Measurements from ENCODE around the gene ZFX.

Gene ZFX

DNA sequence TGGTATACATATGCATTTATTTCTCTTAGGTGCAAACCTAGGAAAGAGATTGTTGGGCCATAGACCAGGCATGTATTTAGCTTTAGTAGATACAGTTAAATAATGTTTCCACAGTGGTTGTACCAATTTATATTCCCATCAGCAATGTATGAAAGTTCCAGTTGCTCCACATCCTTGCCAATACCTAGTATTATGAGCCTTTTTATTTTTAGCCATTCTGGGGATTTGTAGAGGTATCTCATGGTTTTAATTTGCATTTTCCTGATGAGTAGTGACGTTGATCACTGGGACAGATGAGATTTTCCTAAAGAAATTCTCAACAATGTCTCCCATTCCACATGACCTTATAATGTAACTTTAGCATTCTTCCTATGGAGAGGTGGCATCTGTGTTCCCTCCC is 107.5 kb downstream of the ZFX start:
- no peak overlapping the region for H3K4ac ChIP-seq (ENCODE audit: low read depth, low read length)
- H3K79me2 ChIP-seq (ENCODE audit: control insufficient read depth, insufficient read depth, low read length, poor library complexity): no peaks in the 10 kb centered on the region
- H3K9ac ChIP-seq (ENCODE audit: low read length): no peak overlapping the region
- no peaks in the 10 kb centered on the region for H3K27me3 ChIP-seq (ENCODE audit: insufficient read depth, low read length)
- no peak overlapping the region for H3K23ac ChIP-seq (ENCODE audit: low read length)
- H2BK5ac ChIP-seq (ENCODE audit: low read depth, low read length, poor library complexity): no peak overlapping the region
- no peak overlapping the region for H3K18ac ChIP-seq (ENCODE audit: low read length)
- H3K9me3 ChIP-seq (ENCODE audit: insufficient read depth, low read depth, low read length): no peaks in the 10 kb centered on the region
- H3K36me3 ChIP-seq (ENCODE audit: control insufficient read depth in 1 of 2, insufficient read depth in 2 of 2, low read length in 2 of 2): no peaks in the 10 kb centered on the region
- no peak overlapping the region for H3K4me2 ChIP-seq (ENCODE audit: low read length)
- H4K12ac ChIP-seq (ENCODE audit: low read depth, low read length): no peak overlapping the region
- H3K4me1 ChIP-seq (ENCODE audit: control insufficient read depth in 1 of 2, insufficient read depth in 2 of 2, low read length in 2 of 2): no peaks in the 10 kb centered on the region
- no peak overlapping the region for H2AFZ ChIP-seq (ENCODE audit: insufficient read depth, low read length, poor library complexity)
- no peak overlapping the region for H2BK120ac ChIP-seq (ENCODE audit: insufficient read depth, low read length, poor library complexity)
- no CpG with 5 or more reads among the region's 1 CpG for WGBS (ENCODE audit: extremely low coverage, insufficient coverage, insufficient read length)
- H3K4me3 ChIP-seq (ENCODE audit: low read depth, low read length): no peak overlapping the region
- H3K27ac ChIP-seq (ENCODE audit: low read depth, low read length): no peak overlapping the region
- no peak overlapping the region for H2AK5ac ChIP-seq (ENCODE audit: low read length)
- no peaks in the 10 kb centered on the region for H3K79me1 ChIP-seq (ENCODE audit: low read length)
- H4K8ac ChIP-seq (ENCODE audit: low read depth, low read length): no peak overlapping the region
- no peak overlapping the region for H3K14ac ChIP-seq (ENCODE audit: low read length)
- no peak for DNase-seq
- no peak overlapping the region for H2BK12ac ChIP-seq (ENCODE audit: low read length)
- no peak overlapping the region for H4K91ac ChIP-seq (ENCODE audit: low read depth, low read length)

DNA sequence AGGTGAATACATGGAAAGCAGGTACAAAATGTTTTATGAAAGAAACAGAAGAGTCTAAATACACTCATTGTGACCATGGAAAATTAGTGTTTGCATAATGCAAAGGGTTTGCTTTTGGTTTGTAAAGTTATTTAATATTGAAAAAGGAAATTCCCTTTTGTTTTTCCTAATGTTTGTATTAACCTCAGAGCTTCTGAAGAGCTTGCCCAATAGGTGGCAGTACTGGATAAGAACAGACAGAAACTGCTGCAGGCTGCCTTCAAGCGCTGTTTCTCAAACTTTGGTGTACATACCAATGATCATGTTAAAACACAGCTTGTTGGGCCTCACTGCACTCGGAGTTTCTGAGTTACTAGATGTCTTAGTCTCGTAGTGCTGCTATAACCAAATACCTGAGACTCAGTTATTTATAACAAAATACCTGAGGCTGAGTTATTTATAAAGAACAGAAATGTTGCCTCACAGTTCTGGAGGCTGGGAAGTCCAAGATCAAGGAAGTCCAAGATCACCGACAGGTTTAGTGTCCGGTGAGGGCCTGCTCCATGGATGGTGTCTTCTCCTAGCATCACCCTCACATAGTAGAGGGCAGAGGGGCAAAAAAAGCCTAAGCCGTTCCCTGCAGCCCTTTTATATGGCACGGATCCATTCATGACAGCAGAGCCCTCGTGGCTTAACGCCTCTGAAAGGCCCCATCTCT is 110.2 kb downstream of the ZFX start:
- no peak overlapping the region for H2BK5ac ChIP-seq (ENCODE audit: low read depth, low read length, poor library complexity)
- no peak overlapping the region for H2BK12ac ChIP-seq (ENCODE audit: low read length)
- no peaks in the 10 kb centered on the region for H3K79me2 ChIP-seq (ENCODE audit: control insufficient read depth, insufficient read depth, low read length, poor library complexity)
- no CpG with 5 or more reads among the region's 9 CpGs for WGBS (ENCODE audit: extremely low coverage, insufficient coverage, insufficient read length)
- no peak overlapping the region for H4K12ac ChIP-seq (ENCODE audit: low read depth, low read length)
- no peak overlapping the region for H3K18ac ChIP-seq (ENCODE audit: low read length)
- no peak overlapping the region for H3K27ac ChIP-seq (ENCODE audit: low read depth, low read length)
- no peak overlapping the region for H3K4me2 ChIP-seq (ENCODE audit: low read length)
- no peaks in the 10 kb centered on the region for H3K36me3 ChIP-seq (ENCODE audit: control insufficient read depth in 1 of 2, insufficient read depth in 2 of 2, low read length in 2 of 2)
- no peak overlapping the region for H2BK120ac ChIP-seq (ENCODE audit: insufficient read depth, low read length, poor library complexity)
- no peak overlapping the region for H3K4me3 ChIP-seq (ENCODE audit: low read depth, low read length)
- H3K9me3 ChIP-seq (ENCODE audit: insufficient read depth, low read depth, low read length): no peaks in the 10 kb centered on the region
- no peaks in the 10 kb centered on the region for H3K27me3 ChIP-seq (ENCODE audit: insufficient read depth, low read length)
- H2AK5ac ChIP-seq (ENCODE audit: low read length): no peak overlapping the region
- H3K9ac ChIP-seq (ENCODE audit: low read length): no peak overlapping the region
- no peak overlapping the region for H3K14ac ChIP-seq (ENCODE audit: low read length)
- H3K4ac ChIP-seq (ENCODE audit: low read depth, low read length): no peak overlapping the region
- H2AFZ ChIP-seq (ENCODE audit: insufficient read depth, low read length, poor library complexity): no peak overlapping the region
- no peak overlapping the region for H4K8ac ChIP-seq (ENCODE audit: low read depth, low read length)
- no peak overlapping the region for H4K91ac ChIP-seq (ENCODE audit: low read depth, low read length)
- DNase-seq: peak; percentile 27 to 69
- no peak overlapping the region for H3K23ac ChIP-seq (ENCODE audit: low read length)
- no peaks in the 10 kb centered on the region for H3K4me1 ChIP-seq (ENCODE audit: control insufficient read depth in 1 of 2, insufficient read depth in 2 of 2, low read length in 2 of 2)
- H3K79me1 ChIP-seq (ENCODE audit: low read length): no peaks in the 10 kb centered on the region

DNA sequence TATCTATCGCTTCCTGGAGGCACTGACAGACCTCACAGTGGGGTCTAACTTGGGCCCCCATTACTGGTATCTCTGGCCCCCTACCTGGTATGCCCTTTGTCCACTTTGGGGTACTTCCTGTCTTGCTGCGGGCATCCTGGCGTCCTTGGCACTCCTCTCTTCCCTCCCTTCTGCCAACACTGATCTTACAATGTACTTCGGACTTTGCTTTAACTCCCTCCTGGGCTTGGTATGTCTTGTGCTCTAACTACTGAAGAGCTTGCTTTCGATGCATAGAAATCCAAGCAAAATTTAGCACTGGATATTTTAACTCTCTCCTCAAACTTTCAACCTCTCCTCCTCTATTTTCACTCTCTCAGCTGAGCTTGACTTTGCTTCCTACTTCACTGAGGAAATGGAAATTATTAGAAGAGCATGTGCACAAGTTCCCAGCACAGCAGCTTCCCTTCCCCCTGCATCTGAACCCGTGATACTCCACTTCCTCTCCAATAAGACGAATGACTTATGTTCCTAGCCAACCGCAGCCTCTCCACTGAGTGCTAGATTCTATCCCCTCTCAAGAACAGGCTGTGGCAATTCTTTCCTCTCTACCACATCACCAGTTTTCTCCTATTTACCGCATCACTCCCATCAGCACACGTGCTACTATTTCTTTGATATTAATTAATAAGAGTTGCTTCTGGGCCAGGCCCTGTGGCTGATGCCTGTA is 111.5 kb downstream of the ZFX start:
- Histone ChIP-seq H3K4ac (ENCODE audit: low read depth, low read length) (no peak overlapping the region), H2BK120ac (ENCODE audit: insufficient read depth, low read length, poor library complexity) (no peak overlapping the region), H3K27ac (ENCODE audit: low read depth, low read length) (no peak overlapping the region), H3K9me3 (ENCODE audit: insufficient read depth, low read depth, low read length) (no peaks in the 10 kb centered on the region), H2AK5ac (ENCODE audit: low read length) (no peak overlapping the region), H3K79me1 (ENCODE audit: low read length) (no peaks in the 10 kb centered on the region), H4K8ac (ENCODE audit: low read depth, low read length) (no peak overlapping the region), H3K36me3 (ENCODE audit: control insufficient read depth in 1 of 2, insufficient read depth in 2 of 2, low read length in 2 of 2) (no peaks in the 10 kb centered on the region), H3K79me2 (ENCODE audit: control insufficient read depth, insufficient read depth, low read length, poor library complexity) (no peaks in the 10 kb centered on the region), H3K4me3 (ENCODE audit: low read depth, low read length) (no peak overlapping the region), H2BK12ac (ENCODE audit: low read length) (no peak overlapping the region), H4K12ac (ENCODE audit: low read depth, low read length) (no peak overlapping the region), H3K4me2 (ENCODE audit: low read length) (no peak overlapping the region), H2AFZ (ENCODE audit: insufficient read depth, low read length, poor library complexity) (no peak overlapping the region), H3K23ac (ENCODE audit: low read length) (no peak overlapping the region), H4K91ac (ENCODE audit: low read depth, low read length) (no peak overlapping the region), H3K14ac (ENCODE audit: low read length) (no peak overlapping the region), H3K9ac (ENCODE audit: low read length) (no peak overlapping the region), H3K4me1 (ENCODE audit: control insufficient read depth in 1 of 2, insufficient read depth in 2 of 2, low read length in 2 of 2) (no peaks in the 10 kb centered on the region), H3K27me3 (ENCODE audit: insufficient read depth, low read length) (no peaks in the 10 kb centered on the region), H3K18ac (ENCODE audit: low read length) (no peak overlapping the region), H2BK5ac (ENCODE audit: low read depth, low read length, poor library complexity) (no peak overlapping the region)
- WGBS (ENCODE audit: extremely low coverage, insufficient coverage, insufficient read length): no CpG with 5 or more reads among the region's 10 CpGs
- DNase-seq: no peak

DNA sequence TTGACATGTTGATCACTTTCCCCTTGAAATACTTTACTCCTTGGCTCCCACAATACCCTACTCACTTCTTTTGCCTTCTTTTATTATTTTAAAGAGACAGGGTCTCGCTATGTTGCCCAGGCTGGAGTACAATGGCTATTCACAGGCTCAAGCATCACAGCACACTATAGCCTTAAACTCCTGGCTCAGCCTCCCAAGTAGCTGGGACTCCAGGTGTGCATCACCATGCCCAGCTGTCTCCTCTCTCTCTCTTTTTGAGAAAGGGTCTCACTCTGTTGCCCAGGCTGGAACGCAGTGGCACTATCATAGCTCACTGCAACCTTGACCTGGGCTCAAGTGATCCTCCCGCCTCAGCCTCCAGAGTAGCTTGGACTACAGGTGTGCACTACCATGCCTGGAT is 112.8 kb downstream of the ZFX start:
- Histone ChIP-seq H3K27ac (ENCODE audit: low read depth, low read length) (no peak overlapping the region), H3K4me1 (ENCODE audit: control insufficient read depth in 1 of 2, insufficient read depth in 2 of 2, low read length in 2 of 2) (no peaks in the 10 kb centered on the region), H3K9me3 (ENCODE audit: insufficient read depth, low read depth, low read length) (no peaks in the 10 kb centered on the region), H3K36me3 (ENCODE audit: control insufficient read depth in 1 of 2, insufficient read depth in 2 of 2, low read length in 2 of 2) (no peaks in the 10 kb centered on the region), H2BK120ac (ENCODE audit: insufficient read depth, low read length, poor library complexity) (no peak overlapping the region), H3K9ac (ENCODE audit: low read length) (no peak overlapping the region), H3K23ac (ENCODE audit: low read length) (no peak overlapping the region), H3K4me3 (ENCODE audit: low read depth, low read length) (no peak overlapping the region), H3K18ac (ENCODE audit: low read length) (no peak overlapping the region), H3K27me3 (ENCODE audit: insufficient read depth, low read length) (no peaks in the 10 kb centered on the region), H2BK12ac (ENCODE audit: low read length) (no peak overlapping the region), H3K79me1 (ENCODE audit: low read length) (no peaks in the 10 kb centered on the region), H3K4ac (ENCODE audit: low read depth, low read length) (no peak overlapping the region), H4K12ac (ENCODE audit: low read depth, low read length) (no peak overlapping the region), H3K79me2 (ENCODE audit: control insufficient read depth, insufficient read depth, low read length, poor library complexity) (no peaks in the 10 kb centered on the region), H4K91ac (ENCODE audit: low read depth, low read length) (no peak overlapping the region), H3K14ac (ENCODE audit: low read length) (no peak overlapping the region), H3K4me2 (ENCODE audit: low read length) (no peak overlapping the region), H2BK5ac (ENCODE audit: low read depth, low read length, poor library complexity) (no peak overlapping the region), H4K8ac (ENCODE audit: low read depth, low read length) (no peak overlapping the region), H2AK5ac (ENCODE audit: low read length) (no peak overlapping the region), H2AFZ (ENCODE audit: insufficient read depth, low read length, poor library complexity) (no peak overlapping the region)
- DNase-seq: no peak
- WGBS (ENCODE audit: extremely low coverage, insufficient coverage, insufficient read length): no CpG with 5 or more reads among the region's 3 CpGs

Data from trophoblast cell (in vitro differentiated cells and primary cell).